ENCODE results near the gene EIF3A. TPM values are rescaled to one million over a fixed set of nuclear protein-coding genes. Genes with fewer than 3 reads are reported as not detected.

Gene EIF3A
- polyA plus RNA-seq, 1 donor from 2014 or later, result 38.6 TPM

- Histone ChIP-seq H3K4me3 (ENCODE audit: low read length) (no peak overlapping the region), H3F3A (ENCODE audit: insufficient read depth, low read length, poor library complexity, severe bottlenecking) (no peaks in the 10 kb centered on the region), H2AFZ (ENCODE audit: low read depth, low read length) (no peak overlapping the region), H3K9ac (ENCODE audit: low read length) (no peak overlapping the region), H3K27ac (ENCODE audit: low read length) (no peak overlapping the region), H3K79me2 (replicated peaks; ENCODE audit: insufficient read depth, low read length) (no peaks in the 10 kb centered on the region), H4K20me1 (ENCODE audit: insufficient read depth) (no peaks in the 10 kb centered on the region), H3K4me2 (ENCODE audit: low read length) (no peak overlapping the region), H3K9me3 (ENCODE audit: low read length) (no peaks in the 10 kb centered on the region), H3K36me3 (ENCODE audit: insufficient read depth, low read length) (no peaks in the 10 kb centered on the region), H3K27me3 (ENCODE audit: insufficient read depth, low read depth, low read length) (no peaks in the 10 kb centered on the region), H3K9me2 (ENCODE audit: insufficient read depth, low read length) (no peaks in the 10 kb centered on the region)
- TF ChIP-seq EP300 (conservative IDR thresholded peaks at IDR 0.05; ENCODE audit: poor library complexity, severe bottlenecking), result no peak
- TF ChIP-seq MXI1 (conservative IDR thresholded peaks at IDR 0.05; ENCODE audit: poor library complexity, severe bottlenecking), result no peak
- TF ChIP-seq RAD21 (conservative IDR thresholded peaks at IDR 0.05), result no peak
- no peak for TF ChIP-seq EZH2 (IDR thresholded peaks at IDR 0.05; ENCODE audit: borderline replicate concordance, insufficient read depth, low read length, poor library complexity, severe bottlenecking)
- TF ChIP-seq CTCF (IDR thresholded peaks at IDR 0.05; ENCODE audit: poor library complexity, severe bottlenecking), result no peak
- TF ChIP-seq, protein P1, sequence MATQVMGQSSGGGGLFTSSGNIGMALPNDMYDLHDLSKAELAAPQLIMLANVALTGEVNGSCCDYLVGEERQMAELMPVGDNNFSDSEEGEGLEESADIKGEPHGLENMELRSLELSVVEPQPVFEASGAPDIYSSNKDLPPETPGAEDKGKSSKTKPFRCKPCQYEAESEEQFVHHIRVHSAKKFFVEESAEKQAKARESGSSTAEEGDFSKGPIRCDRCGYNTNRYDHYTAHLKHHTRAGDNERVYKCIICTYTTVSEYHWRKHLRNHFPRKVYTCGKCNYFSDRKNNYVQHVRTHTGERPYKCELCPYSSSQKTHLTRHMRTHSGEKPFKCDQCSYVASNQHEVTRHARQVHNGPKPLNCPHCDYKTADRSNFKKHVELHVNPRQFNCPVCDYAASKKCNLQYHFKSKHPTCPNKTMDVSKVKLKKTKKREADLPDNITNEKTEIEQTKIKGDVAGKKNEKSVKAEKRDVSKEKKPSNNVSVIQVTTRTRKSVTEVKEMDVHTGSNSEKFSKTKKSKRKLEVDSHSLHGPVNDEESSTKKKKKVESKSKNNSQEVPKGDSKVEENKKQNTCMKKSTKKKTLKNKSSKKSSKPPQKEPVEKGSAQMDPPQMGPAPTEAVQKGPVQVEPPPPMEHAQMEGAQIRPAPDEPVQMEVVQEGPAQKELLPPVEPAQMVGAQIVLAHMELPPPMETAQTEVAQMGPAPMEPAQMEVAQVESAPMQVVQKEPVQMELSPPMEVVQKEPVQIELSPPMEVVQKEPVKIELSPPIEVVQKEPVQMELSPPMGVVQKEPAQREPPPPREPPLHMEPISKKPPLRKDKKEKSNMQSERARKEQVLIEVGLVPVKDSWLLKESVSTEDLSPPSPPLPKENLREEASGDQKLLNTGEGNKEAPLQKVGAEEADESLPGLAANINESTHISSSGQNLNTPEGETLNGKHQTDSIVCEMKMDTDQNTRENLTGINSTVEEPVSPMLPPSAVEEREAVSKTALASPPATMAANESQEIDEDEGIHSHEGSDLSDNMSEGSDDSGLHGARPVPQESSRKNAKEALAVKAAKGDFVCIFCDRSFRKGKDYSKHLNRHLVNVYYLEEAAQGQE (IDR thresholded peaks at IDR 0.05; ENCODE audit: borderline replicate concordance), result no peak
- TF ChIP-seq POLR2AphosphoS5 (IDR thresholded peaks at IDR 0.05), result no peak
- no peak for TF ChIP-seq TAF1 (IDR thresholded peaks at IDR 0.05; ENCODE audit: low read depth)
- no peak for TF ChIP-seq SMC3 (conservative IDR thresholded peaks at IDR 0.05; ENCODE audit: poor library complexity)
Observed at GRCh38 chr10:119090968-119091367, 10.4 kb upstream of the EIF3A start.

- no peak overlapping the region for H2AFZ ChIP-seq (ENCODE audit: low read depth, low read length)
- no peak overlapping the region for H3K27ac ChIP-seq (ENCODE audit: low read length)
- H3K9ac ChIP-seq (ENCODE audit: low read length), result no peak overlapping the region
- H3K27me3 ChIP-seq (ENCODE audit: insufficient read depth, low read depth, low read length), result no peaks in the 10 kb centered on the region
- TF ChIP-seq MXI1 (conservative IDR thresholded peaks at IDR 0.05; ENCODE audit: poor library complexity, severe bottlenecking) (no peak), EP300 (conservative IDR thresholded peaks at IDR 0.05; ENCODE audit: poor library complexity, severe bottlenecking) (no peak), SMC3 (conservative IDR thresholded peaks at IDR 0.05; ENCODE audit: poor library complexity) (no peak), CTCF (IDR thresholded peaks at IDR 0.05; ENCODE audit: poor library complexity, severe bottlenecking) (no peak), EZH2 (IDR thresholded peaks at IDR 0.05; ENCODE audit: borderline replicate concordance, insufficient read depth, low read length, poor library complexity, severe bottlenecking) (no peak), RAD21 (conservative IDR thresholded peaks at IDR 0.05) (no peak), POLR2AphosphoS5 (IDR thresholded peaks at IDR 0.05) (no peak), TAF1 (IDR thresholded peaks at IDR 0.05; ENCODE audit: low read depth) (no peak)
- TF ChIP-seq, protein P1 (IDR thresholded peaks at IDR 0.05; ENCODE audit: borderline replicate concordance), result no peak
- no peaks in the 10 kb centered on the region for H4K20me1 ChIP-seq (ENCODE audit: insufficient read depth)
- no peaks in the 10 kb centered on the region for H3K9me2 ChIP-seq (ENCODE audit: insufficient read depth, low read length)
- H3K79me2 ChIP-seq (replicated peaks; ENCODE audit: insufficient read depth, low read length), result no peaks in the 10 kb centered on the region
- H3K36me3 ChIP-seq (ENCODE audit: insufficient read depth, low read length), result no peaks in the 10 kb centered on the region
- H3K4me3 ChIP-seq (ENCODE audit: low read length), result no peak overlapping the region
- H3K9me3 ChIP-seq (ENCODE audit: low read length), result no peaks in the 10 kb centered on the region
- no peaks in the 10 kb centered on the region for H3F3A ChIP-seq (ENCODE audit: insufficient read depth, low read length, poor library complexity, severe bottlenecking)
- no peak overlapping the region for H3K4me2 ChIP-seq (ENCODE audit: low read length)
Observed at GRCh38 chr10:119090026-119090795, 9.6 kb upstream of the EIF3A start.
